ENCODE data around the gene CHRND. TPM values are rescaled to one million over a fixed set of nuclear protein-coding genes. Genes with fewer than 3 reads are reported as not detected.

Gene CHRND
- total RNA-seq: not detected
- long read RNA-seq: 0 reads

GRCh38 chr2:232525791-232526371 lies at the start of gene CHRND:
TSS of gene CHRND (plus strand) at chr2:232526160. CDS start at chr2:232526216, 56 bp downstream.
- no peak for DNase-seq
- intact Hi-C loops (cut with DNase I): loop anchor here (10.0 kb wide), 1 partner anchor 621 kb away; no protein-coding TSS in a partner anchor
- H3K27me3 ChIP-seq: peaks cover 57% of the 10 kb centered on the region

GRCh38 chr2:232476791-232477190 lies 49.2 kb upstream of the CHRND start:
- no peak overlapping the region for H3K4me3 ChIP-seq
- DNase-seq: peak; percentile 40
- no peaks in the 10 kb centered on the region for H3K9me3 ChIP-seq
- no peaks in the 10 kb centered on the region for H3K36me3 ChIP-seq
- H3K27me3 ChIP-seq: no peaks in the 10 kb centered on the region
- H3K27ac ChIP-seq: no peak overlapping the region
- no peaks in the 10 kb centered on the region for H3K4me1 ChIP-seq
- intact Hi-C loops (cut with DNase I): no loop called here
- no peak for ATAC-seq
- no peak for TF ChIP-seq CTCF (IDR thresholded peaks at IDR 0.05)

More at GRCh38 chr2:232525791-232526371, at the start of gene CHRND:
- Histone ChIP-seq H3K27ac (no peak within 1 kb of the TSS), H3K9me3 (no peaks in the 10 kb centered on the region), H3K4me1 (peaks cover 15% of the 10 kb centered on the region), H3K36me3 (no peaks in the 10 kb centered on the region), H3K4me3 (no peak within 1 kb of the TSS)
- no peak for TF ChIP-seq CTCF (IDR thresholded peaks at IDR 0.05)
- no peak for ATAC-seq

GRCh38 chr2:232477751-232478510 lies 48.0 kb upstream of the CHRND start:
- no peak for ATAC-seq
- Histone ChIP-seq H3K27ac (no peak overlapping the region), H3K4me3 (no peak overlapping the region), H3K36me3 (no peaks in the 10 kb centered on the region), H3K4me1 (no peaks in the 10 kb centered on the region), H3K27me3 (no peaks in the 10 kb centered on the region), H3K9me3 (no peaks in the 10 kb centered on the region)
- intact Hi-C loops (cut with DNase I): no loop called here
- no peak for TF ChIP-seq CTCF (IDR thresholded peaks at IDR 0.05)
- DNase-seq: peak; percentile 46

- ATAC-seq (no peak), DNase-seq (peak; percentile 56)
- H3K27ac ChIP-seq: no peak overlapping the region
- no peaks in the 10 kb centered on the region for H3K36me3 ChIP-seq
- no peaks in the 10 kb centered on the region for H3K9me3 ChIP-seq
- no peak for TF ChIP-seq CTCF (IDR thresholded peaks at IDR 0.05)
- H3K4me3 ChIP-seq: no peak overlapping the region
- intact Hi-C loops (cut with DNase I): no loop called here
- peaks cover 3% of the 10 kb centered on the region for H3K27me3 ChIP-seq
- H3K4me1 ChIP-seq: no peaks in the 10 kb centered on the region
Observed at GRCh38 chr2:232478571-232479340, 47.2 kb upstream of the CHRND start.

GRCh38 chr2:232479341-232480200 lies 46.4 kb upstream of the CHRND start:
- TF ChIP-seq CTCF (IDR thresholded peaks at IDR 0.05): no peak
- Histone ChIP-seq H3K9me3 (no peaks in the 10 kb centered on the region), H3K27ac (no peak overlapping the region), H3K4me1 (no peaks in the 10 kb centered on the region), H3K36me3 (no peaks in the 10 kb centered on the region), H3K4me3 (no peak overlapping the region), H3K27me3 (peaks cover 11% of the 10 kb centered on the region)
- ATAC-seq (no peak), DNase-seq (peak; percentile 61)
- intact Hi-C loops (cut with DNase I): no loop called here
